GM18870 (cell line): ENCODE data around the gene CLCN7.

Source experiments
- ATAC-seq: cut with Tn5 transposase; IDR thresholded peaks from one replicate; pipeline ENCODE4 v1.9.1; 2021; ENCODE audit warnings: moderate library complexity; ENCODE audit not compliant: unreplicated experiment

Gene CLCN7

GRCh38 chr16:1408171-1408837 lies 66.5 kb downstream of the CLCN7 start:
- ATAC-seq: no peak

- no peak for ATAC-seq
Measured at GRCh38 chr16:1407753-1408152, 67.1 kb downstream of the CLCN7 start.

GRCh38 chr16:1403733-1404132 lies 71.1 kb downstream of the CLCN7 start:
- ATAC-seq: no peak

- ATAC-seq: no peak
Measured at GRCh38 chr16:1403036-1403435, 71.8 kb downstream of the CLCN7 start.

GRCh38 chr16:1401758-1402154 lies 73.1 kb downstream of the CLCN7 start:
- ATAC-seq: no peak

- ATAC-seq: no peak
Measured at GRCh38 chr16:1401061-1401757, 73.6 kb downstream of the CLCN7 start.

- ATAC-seq: no peak
Measured at GRCh38 chr16:1398826-1399581, 75.8 kb downstream of the CLCN7 start.

GRCh38 chr16:1398351-1398750 lies 76.5 kb downstream of the CLCN7 start:
- ATAC-seq: no peak

GRCh38 chr16:1397779-1398178 lies 77.0 kb downstream of the CLCN7 start:
- no peak for ATAC-seq

GRCh38 chr16:1395444-1396031 lies 79.3 kb downstream of the CLCN7 start:
- ATAC-seq: no peak
